Measurements from ENCODE around the gene NAV1. TPM values are rescaled to one million over a fixed set of nuclear protein-coding genes. Genes with fewer than 3 reads are reported as not detected.
A peak's percentile ranks its signal among the peaks of the same experiment; 100 is the strongest.

NAV1 gene
- total and polyA plus RNA-seq, 2 donors (not counting 3 experiments of a cell fraction or from before 2014, with no cell fraction given), result 19.9 to 138 TPM

DNA sequence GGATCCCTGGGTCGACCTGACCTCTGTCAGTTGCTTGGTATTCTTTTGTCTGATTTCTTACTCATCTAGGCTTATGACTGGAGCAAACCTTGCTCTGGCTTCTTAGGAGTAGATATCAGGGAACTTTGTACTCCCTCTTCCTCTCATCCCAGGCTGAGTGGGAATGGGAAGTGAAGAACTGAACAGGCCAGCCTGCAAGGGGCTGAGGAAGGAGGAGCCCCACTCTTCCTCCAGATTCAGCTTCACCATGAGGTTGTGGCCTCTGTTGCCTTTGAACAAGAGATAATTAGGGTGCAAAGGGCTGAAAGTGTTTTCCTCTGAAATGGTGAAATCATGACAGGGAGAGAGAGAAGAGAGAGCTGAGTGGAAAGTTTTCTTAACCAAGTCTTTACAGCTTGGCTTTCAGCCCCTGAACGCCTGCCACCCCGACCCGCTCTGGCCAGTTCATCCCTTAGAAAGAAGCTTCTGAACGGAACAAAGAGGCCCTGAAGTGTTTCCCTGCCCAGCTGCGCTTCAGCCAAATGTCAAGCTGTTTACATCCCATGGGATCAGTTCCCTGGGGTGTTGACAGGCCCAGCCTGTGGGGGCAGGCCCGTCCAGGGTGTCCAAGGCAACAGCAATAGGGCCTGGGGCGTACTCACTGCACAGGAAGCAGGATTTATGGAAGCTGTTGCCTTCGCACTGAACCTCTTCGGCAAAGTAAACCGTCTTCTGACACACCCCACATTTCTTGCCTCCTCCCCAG is 43.2 kb upstream of the NAV1 start:
- Histone ChIP-seq H3K4me3 (replicated peaks in 1 of 3; ENCODE audit: insufficient read depth in 1 of 3, low read depth in 1 of 3, low read length in 3 of 3) (no peak overlapping the region), H3K27me3 (ENCODE audit: control insufficient read depth in 2 of 2, insufficient read depth in 2 of 2, low read length in 2 of 2) (no peaks in the 10 kb centered on the region), H3K79me2 (ENCODE audit: control insufficient read depth, insufficient read depth, low read length) (peaks cover 75% of the 10 kb centered on the region), H3K9me1 (replicated peaks; ENCODE audit: control insufficient read depth, extremely low read depth, insufficient read depth, low read length) (no peaks in the 10 kb centered on the region), H3K9me3 (replicated peaks; ENCODE audit: control insufficient read depth, insufficient read depth, low read length) (no peaks in the 10 kb centered on the region), H3K4me1 (ENCODE audit: control insufficient read depth, extremely low read depth, insufficient read depth, low read length) (peaks cover 65% of the 10 kb centered on the region), H2AFZ (ENCODE audit: low read depth, low read length) (no peak overlapping the region), H3K4me2 (ENCODE audit: insufficient read depth, low read length) (no peak overlapping the region), H3K27ac (ENCODE audit: insufficient read depth, low read depth, low read length) (peak overlapping the region; percentile 26), H3K9ac (replicated peaks; ENCODE audit: extremely low read depth, insufficient read depth, low read length) (no peak overlapping the region), H3K36me3 (ENCODE audit: control insufficient read depth in 2 of 2, extremely low read depth in 1 of 2, insufficient read depth in 2 of 2, low read length in 2 of 2) (peaks cover 5 to 11% of the 10 kb centered on the region in 2 experiments), H4K20me1 (replicated peaks; ENCODE audit: control insufficient read depth, extremely low read depth, insufficient read depth, low read length) (no peaks in the 10 kb centered on the region)
- dilution Hi-C loops (cut with MboI; ENCODE audit: extremely low pct_ligation_motif_present, low sequenced_read_pairs), result no loop called here
- intact Hi-C loops (cut with micrococcal nuclease), result no loop called here
- ChIA-PET CTCF (interaction anchor here (0.9 to 28.3 kb wide), 3 partner anchors 5 to 27 kb away, joined by 3 to 1317 read pairs (median 1317); partner anchors contain the start of genes CSRP1 and PHLDA3), POLR2A (interaction anchor here (1.2 to 2.5 kb wide), 4 partner anchors 7 to 17 kb away, joined by 4 to 12 read pairs (median 9); no protein-coding TSS in a partner anchor)
- TF ChIP-seq POLR2AphosphoS5 (IDR thresholded peaks at IDR 0.05; ENCODE audit: insufficient read depth, low read depth, low read length) (peak; percentile 24), EZH2 (IDR thresholded peaks at IDR 0.05; ENCODE audit: borderline replicate concordance, low read depth, low read length, severe bottlenecking) (no peak), GATA2 (IDR thresholded peaks at IDR 0.05; ENCODE audit: insufficient read depth, insufficient read length, low read depth, low read length) (no peak)
- FAIRE-seq, result peak; percentile 83
- no TSS peak for BruUV-seq (replicated peaks)
- DNase-seq (ENCODE audit: low read depth, low spot score), result peak; percentile 86

GRCh38 chr1:201496296-201496690 is 42.6 kb upstream of the NAV1 start:
- TF ChIP-seq GATA2 (IDR thresholded peaks at IDR 0.05; ENCODE audit: insufficient read depth, insufficient read length, low read depth, low read length) (no peak), JUN (IDR thresholded peaks at IDR 0.05; ENCODE audit: borderline replicate concordance, insufficient read depth, insufficient read length, low read depth) (no peak), POLR2A (IDR thresholded peaks at IDR 0.05; ENCODE audit: low read depth, low read length) (no peak), CTCF (IDR thresholded peaks at IDR 0.05; ENCODE audit: extremely low read depth in 1 of 2, insufficient read depth in 1 of 2, low read depth in 1 of 2, low read length in 2 of 2) (no peak), FOS (IDR thresholded peaks at IDR 0.05; ENCODE audit: borderline replicate concordance, insufficient read depth, low read length) (no peak), EZH2 (IDR thresholded peaks at IDR 0.05; ENCODE audit: borderline replicate concordance, low read depth, low read length, severe bottlenecking) (no peak), MYC (IDR thresholded peaks at IDR 0.05; ENCODE audit: low read depth, low read length) (no peak), POLR2AphosphoS5 (IDR thresholded peaks at IDR 0.05; ENCODE audit: insufficient read depth, low read depth, low read length) (no peak)
- TF ChIP-seq, protein P1, sequence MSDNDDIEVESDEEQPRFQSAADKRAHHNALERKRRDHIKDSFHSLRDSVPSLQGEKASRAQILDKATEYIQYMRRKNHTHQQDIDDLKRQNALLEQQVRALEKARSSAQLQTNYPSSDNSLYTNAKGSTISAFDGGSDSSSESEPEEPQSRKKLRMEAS (IDR thresholded peaks at IDR 0.05; ENCODE audit: insufficient read depth, insufficient read length), result no peak
- Histone ChIP-seq H4K20me1 (replicated peaks; ENCODE audit: control insufficient read depth, extremely low read depth, insufficient read depth, low read length) (no peaks in the 10 kb centered on the region), H3K36me3 (ENCODE audit: control insufficient read depth in 2 of 2, extremely low read depth in 1 of 2, insufficient read depth in 2 of 2, low read length in 2 of 2) (peaks cover 5 to 11% of the 10 kb centered on the region in 2 experiments), H3K9me1 (replicated peaks; ENCODE audit: control insufficient read depth, extremely low read depth, insufficient read depth, low read length) (no peaks in the 10 kb centered on the region), H3K27ac (ENCODE audit: insufficient read depth, low read depth, low read length) (peak overlapping the region; percentile 26), H3K4me1 (ENCODE audit: control insufficient read depth, extremely low read depth, insufficient read depth, low read length) (peaks cover 65% of the 10 kb centered on the region), H3K4me2 (ENCODE audit: insufficient read depth, low read length) (no peak overlapping the region), H3K27me3 (ENCODE audit: control insufficient read depth in 2 of 2, insufficient read depth in 2 of 2, low read length in 2 of 2) (no peaks in the 10 kb centered on the region), H3K9me3 (replicated peaks; ENCODE audit: control insufficient read depth, insufficient read depth, low read length) (no peaks in the 10 kb centered on the region), H2AFZ (ENCODE audit: low read depth, low read length) (no peak overlapping the region), H3K9ac (replicated peaks; ENCODE audit: extremely low read depth, insufficient read depth, low read length) (no peak overlapping the region), H3K79me2 (ENCODE audit: control insufficient read depth, insufficient read depth, low read length) (peaks cover 80% of the 10 kb centered on the region), H3K4me3 (replicated peaks in 1 of 3; ENCODE audit: insufficient read depth in 1 of 3, low read depth in 1 of 3, low read length in 3 of 3) (no peak overlapping the region)
- DNase-seq (ENCODE audit: low read depth, low spot score) (no peak), FAIRE-seq (peak; percentile 24)
- ChIA-PET CTCF (interaction anchor here (0.9 to 28.3 kb wide), 3 partner anchors 5 to 27 kb away, joined by 3 to 1317 read pairs (median 1317); partner anchors contain the start of genes CSRP1 and PHLDA3), POLR2A (interaction anchor here (2.1 to 2.5 kb wide), 2 partner anchors 10 kb away, joined by 9 read pairs; no protein-coding TSS in a partner anchor)
- dilution Hi-C loops (cut with MboI; ENCODE audit: extremely low pct_ligation_motif_present, low sequenced_read_pairs), result no loop called here
- BruUV-seq (replicated peaks), result no TSS peak
- intact Hi-C loops (cut with micrococcal nuclease), result no loop called here
